AG10803 (cell line): ENCODE data around the gene CHST13.
A peak's percentile ranks its signal among the peaks of the same experiment; 100 is the strongest.
"Not testable (repeated sequence)": the region's sequence is repeated elsewhere in the genome, so short reads cannot be mapped to it uniquely, and the experiment has no call there.

Experiments used
- DNase-seq: peaks from one replicate; pipeline ENCODE4 v3.0.0; 2010; ENCODE audit warnings: low read depth
- H3K4me3 ChIP-seq: 2 replicates; pipeline ENCODE4 v1.5.1; 2011; ENCODE audit warnings: mild to moderate bottlenecking, low read length, control low read depth
- CTCF ChIP-seq: conservative IDR thresholded peaks from 2 replicates; pipeline ENCODE4 v1.5.1; 2011; ENCODE audit warnings: mild to moderate bottlenecking, low read length, control low read depth, inconsistent platforms

CHST13 gene

GRCh38 chr3:126533506-126533905 lies 9.6 kb downstream of the CHST13 start:
- no peak for DNase-seq
- no peak overlapping the region for H3K4me3 ChIP-seq
- no peak for TF ChIP-seq CTCF

GRCh38 chr3:126534716-126535115 lies 10.8 kb downstream of the CHST13 start:
- not testable (repeated sequence) for H3K4me3 ChIP-seq, DNase-seq

- no peak for TF ChIP-seq CTCF
- H3K4me3 ChIP-seq = no peak overlapping the region
- DNase-seq = no peak
Observed at GRCh38 chr3:126535636-126536035, 11.7 kb downstream of the CHST13 start.

- no peak for DNase-seq
- no peak for TF ChIP-seq CTCF
Observed at GRCh38 chr3:126536126-126536525, 12.2 kb downstream of the CHST13 start.

GRCh38 chr3:126537116-126537729 lies 13.3 kb downstream of the CHST13 start:
- no peak for DNase-seq
- no peak overlapping the region for H3K4me3 ChIP-seq
- TF ChIP-seq CTCF = no peak

More at GRCh38 chr3:126536126-126536525, 12.2 kb downstream of the CHST13 start:
- no peak overlapping the region for H3K4me3 ChIP-seq

GRCh38 chr3:126537730-126538281 lies 13.9 kb downstream of the CHST13 start:
- no peak for TF ChIP-seq CTCF
- H3K4me3 ChIP-seq = no peak overlapping the region
- DNase-seq = peak; percentile 11

GRCh38 chr3:126538316-126538715 lies 14.4 kb downstream of the CHST13 start:
- H3K4me3 ChIP-seq = no peak overlapping the region
- no peak for DNase-seq
- TF ChIP-seq CTCF = no peak

- TF ChIP-seq CTCF = no peak
- no peak for DNase-seq
- no peak overlapping the region for H3K4me3 ChIP-seq
Observed at GRCh38 chr3:126538966-126539365, 15.0 kb downstream of the CHST13 start.
